GM23338 (cell line): ENCODE results near the gene MTA1. TPM values are rescaled to one million over a fixed set of nuclear protein-coding genes. Genes with fewer than 3 reads are reported as not detected.

Source experiments
- ATAC-seq: fragments of 200-7000 bp; cut with Tn5 transposase; 3 replicates; pipeline ENCODE4 v1.9.1; 2020
- DNase-seq: peaks from one replicate; pipeline ENCODE4 v3.0.0-alpha.2; 2015; ENCODE audit warnings: low spot score
- H2AFZ ChIP-seq: fragments of 200-600 bp; sonication (generic); 2 replicates; pipeline ENCODE4 v1.8.0; 2016; ENCODE audit warnings: antibody characterized with exemption, mild to moderate bottlenecking, moderate library complexity
- H3F3A ChIP-seq: fragments of 200-600 bp; sonication (generic); replicated peaks from 2 replicates; pipeline ENCODE4 v1.8.0; 2017; ENCODE audit warnings: antibody characterized with exemption, mixed run types, low read depth
- H3K27ac ChIP-seq: fragments of 200-600 bp; sonication (generic); 2 replicates; pipeline ENCODE4 v1.6.1; 2016; ENCODE audit warnings: low read depth
- H3K27me3 ChIP-seq: fragments of 200-600 bp; sonication (generic); 2 replicates; pipeline ENCODE4 v1.8.0; 2016; ENCODE audit warnings: mild to moderate bottlenecking, mixed run types, moderate library complexity; ENCODE audit not compliant: insufficient read depth
- H3K36me3 ChIP-seq: fragments of 200-600 bp; sonication (generic); 2 replicates; pipeline ENCODE4 v1.8.0; 2016; ENCODE audit warnings: mild to moderate bottlenecking; ENCODE audit not compliant: insufficient read depth
- H3K4me1 ChIP-seq: fragments of 200-600 bp; sonication (generic); 2 replicates; pipeline ENCODE4 v1.8.0; 2016; ENCODE audit warnings: mild to moderate bottlenecking, moderate library complexity; ENCODE audit not compliant: insufficient read depth
- H3K4me2 ChIP-seq: fragments of 200-600 bp; sonication (generic); 2 replicates; pipeline ENCODE4 v1.7.1; 2017; ENCODE audit warnings: mixed run types
- H3K4me3 ChIP-seq: fragments of 200-600 bp; sonication (generic); 2 replicates; pipeline ENCODE4 v1.6.1; 2016; ENCODE audit warnings: mixed run types
- H3K79me2 ChIP-seq: fragments of 200-600 bp; sonication (generic); replicated peaks from 2 replicates; pipeline ENCODE4 v1.8.0; 2017; ENCODE audit warnings: mild to moderate bottlenecking; ENCODE audit not compliant: insufficient read depth
- H3K9me2 ChIP-seq: fragments of 200-600 bp; sonication (generic); 2 replicates; pipeline ENCODE4 v1.8.0; 2017; ENCODE audit not compliant: insufficient read depth
- H4K20me1 ChIP-seq: fragments of 200-600 bp; sonication (generic); replicated peaks from 2 replicates; pipeline ENCODE4 v1.8.0; 2017; ENCODE audit warnings: mild to moderate bottlenecking; ENCODE audit not compliant: insufficient read depth
- H3K27ac Mint-ChIP-seq: 2 replicates; pipeline ENCODE4 v1.8.0; 2020; ENCODE audit warnings: inconsistent platforms, mild to moderate bottlenecking, moderate library complexity, mixed read lengths
- H3K27me3 Mint-ChIP-seq: 3 replicates; pipeline ENCODE4 v1.8.0; 2022; ENCODE audit warnings: low read depth, mild to moderate bottlenecking, moderate library complexity, mixed read lengths, inconsistent platforms; ENCODE audit not compliant: insufficient read depth, poor library complexity
- H3K36me3 Mint-ChIP-seq: 3 replicates; pipeline ENCODE4 v1.8.0; 2021; ENCODE audit warnings: low read depth, mild to moderate bottlenecking, inconsistent platforms, moderate library complexity, mixed read lengths
- H3K4me1 Mint-ChIP-seq: 3 replicates; pipeline ENCODE4 v1.8.0; 2020; ENCODE audit warnings: mild to moderate bottlenecking, inconsistent platforms, mixed read lengths
- H3K4me3 Mint-ChIP-seq: 3 replicates; pipeline ENCODE4 v1.8.0; 2021; ENCODE audit warnings: moderate library complexity, mild to moderate bottlenecking, inconsistent platforms, mixed read lengths
- H3K9me3 Mint-ChIP-seq: 3 replicates; pipeline ENCODE4 v1.8.0; 2020; ENCODE audit warnings: moderate library complexity, mild to moderate bottlenecking, inconsistent platforms, mixed read lengths
- CREB1 ChIP-seq: fragments of 250-450 bp; sonication (Bioruptor Pico); IDR thresholded peaks from 2 replicates; pipeline ENCODE4 v1.5.0; 2020; ENCODE audit warnings: low read depth, mild to moderate bottlenecking, moderate library complexity
- CTCF ChIP-seq, 2 experiments: fragments of 200-600 bp in 1 of 2; sonication (generic) in 1 of 2; conservative IDR thresholded peaks; 2 replicates each; pipeline versions ENCODE4 v1.5.1 to v1.6.1; 2016 to 2017; ENCODE audit warnings: antibody characterized with exemption in 2 of 2, low read depth in 2 of 2, mild to moderate bottlenecking in 2 of 2, moderate library complexity in 1 of 2
- ETS1 ChIP-seq: IDR thresholded peaks from 2 replicates; pipeline ENCODE4 v1.6.1; 2016; ENCODE audit warnings: antibody characterized with exemption
- EZH2 ChIP-seq: fragments of 200-600 bp; sonication (generic); IDR thresholded peaks from one replicate; pipeline ENCODE4 v1.8.0; 2017; ENCODE audit warnings: antibody characterized with exemption, mild to moderate bottlenecking, low read depth; ENCODE audit not compliant: unreplicated experiment
- EZH2phosphoT487 ChIP-seq: fragments of 200-600 bp; sonication (generic); IDR thresholded peaks from one replicate; pipeline ENCODE4 v1.8.1; 2018; ENCODE audit warnings: antibody characterized with exemption; ENCODE audit not compliant: unreplicated experiment
- JUNB ChIP-seq: IDR thresholded peaks from one replicate; pipeline ENCODE4 v1.6.1; 2016; ENCODE audit warnings: antibody characterized with exemption; ENCODE audit not compliant: unreplicated experiment
- NANOG ChIP-seq: IDR thresholded peaks from 2 replicates; pipeline ENCODE4 v1.6.1; 2016; ENCODE audit warnings: antibody characterized with exemption, borderline replicate concordance
- POLR2AphosphoS5 ChIP-seq: IDR thresholded peaks from 2 replicates; pipeline ENCODE4 v1.6.1; 2016; ENCODE audit warnings: antibody characterized with exemption, low read depth
- REST ChIP-seq: IDR thresholded peaks from one replicate; pipeline ENCODE4 v1.6.1; 2018; ENCODE audit warnings: antibody characterized with exemption; ENCODE audit not compliant: unreplicated experiment
- STAT1 ChIP-seq: IDR thresholded peaks from one replicate; pipeline ENCODE4 v1.6.1; 2016; ENCODE audit warnings: antibody characterized with exemption; ENCODE audit not compliant: unreplicated experiment
- ZNF114 ChIP-seq: fragments of 250-450 bp; sonication (Bioruptor Pico); IDR thresholded peaks from 2 replicates; pipeline ENCODE4 v1.5.0; 2020; ENCODE audit warnings: mild to moderate bottlenecking, moderate library complexity
- ZNF331 ChIP-seq: fragments of 250-450 bp; sonication (Bioruptor Pico); IDR thresholded peaks from 2 replicates; pipeline ENCODE4 v1.5.0; 2020; ENCODE audit warnings: low read depth, mild to moderate bottlenecking, moderate library complexity
- ZNF462 ChIP-seq: fragments of 250-450 bp; sonication (Bioruptor Pico); IDR thresholded peaks from 2 replicates; pipeline ENCODE4 v1.5.0; 2020; ENCODE audit warnings: mild to moderate bottlenecking, moderate library complexity
- polyA plus RNA-seq: library from polyadenylated mRNA; unstranded; fragments of >200 nt; fragmentation: Nextera tagmentation; extraction: Ambion mirVana; gene quantifications from 2 replicates; pipeline ENCODE4 v1.2.1, GENCODE V29; 2016
- total RNA-seq: library from RNA; depleted of rRNA; stranded (reverse); fragments of >200 nt; shearing (Covaris generic); gene quantifications from 2 replicates; pipeline ENCODE4 v1.2.3, GENCODE V29; 2014

MTA1 gene
- total and polyA plus RNA-seq, 2 experiments from 2014 or later: 53.3 to 126 TPM

DNA sequence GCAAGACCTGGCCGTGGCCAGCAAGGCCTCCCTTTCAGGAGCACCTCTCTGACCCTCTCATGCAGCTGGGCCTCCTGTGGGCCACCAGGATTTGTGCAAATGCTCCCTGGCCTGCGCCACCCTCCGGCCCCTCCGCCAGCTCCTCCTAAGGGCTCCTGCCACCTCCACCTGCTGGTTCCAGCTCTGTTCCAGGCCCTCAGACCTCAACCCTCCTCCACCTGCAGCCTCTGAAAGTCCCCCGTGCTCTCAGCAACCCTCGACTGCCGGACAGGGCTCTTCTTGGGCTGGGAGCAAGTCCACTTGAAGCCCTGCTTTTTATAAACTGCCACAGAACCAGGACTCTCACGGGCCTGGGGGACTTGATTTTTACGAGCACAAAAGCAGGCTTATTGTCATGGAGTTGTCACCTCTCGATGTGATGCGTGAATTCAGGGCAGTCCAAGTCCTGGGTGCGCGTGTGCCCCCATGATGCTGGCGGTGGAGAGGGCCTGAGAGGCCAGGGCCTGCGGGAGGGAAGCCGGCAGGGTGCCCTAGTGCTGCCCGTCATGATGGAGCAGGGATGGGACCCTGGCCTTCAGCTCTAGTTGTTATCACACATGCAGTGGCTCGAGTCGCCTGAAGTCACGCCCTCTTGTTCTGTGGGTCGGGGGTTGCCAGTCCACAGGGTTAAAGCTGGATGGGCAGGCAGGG lies 80.6 kb downstream of the MTA1 start:
- no peak overlapping the region for H3K4me2 ChIP-seq
- Mint-ChIP-seq H3K9me3 (no peaks in the 10 kb centered on the region), H3K27ac (no peak overlapping the region; the same call in 1 of the 2 replicates), H3K36me3 (no peaks in the 10 kb centered on the region), H3K27me3 (peaks cover 3% of the 10 kb centered on the region), H3K4me1 (0 out of 3 replicates have a peak, but pooled peaks cover 2% of the 10 kb centered on the region), H3K4me3 (no peak overlapping the region)
- H4K20me1 ChIP-seq: no peaks in the 10 kb centered on the region
- H3K4me1 ChIP-seq: no peaks in the 10 kb centered on the region
- no peak overlapping the region for H2AFZ ChIP-seq
- no peaks in the 10 kb centered on the region for H3K36me3 ChIP-seq
- no peaks in the 10 kb centered on the region for H3F3A ChIP-seq
- H3K27ac ChIP-seq: no peak overlapping the region
- H3K27me3 ChIP-seq: no peaks in the 10 kb centered on the region
- TF ChIP-seq ETS1 (no peak), CREB1 (no peak), ZNF331 (CRISPR knock-in tag) (no peak), REST (no peak), JUNB (no peak), POLR2AphosphoS5 (no peak), NANOG (no peak), ZNF114 (CRISPR knock-in tag) (no peak), CTCF (conservative IDR thresholded peaks at IDR 0.05; ENCODE audit: low read depth in 2 of 2) (no peak), STAT1 (no peak), EZH2 (no peak), EZH2phosphoT487 (no peak), ZNF462 (CRISPR knock-in tag) (no peak)
- H3K4me3 ChIP-seq: no peak overlapping the region
- DNase-seq (no peak), ATAC-seq (no peak)
- no peaks in the 10 kb centered on the region for H3K9me2 ChIP-seq
- no peaks in the 10 kb centered on the region for H3K79me2 ChIP-seq
